ENCODE data around the gene PTPN23.
"Not testable (repeated sequence)": the region's sequence is repeated elsewhere in the genome, so short reads cannot be mapped to it uniquely, and the experiment has no call there.

Gene PTPN23, protein sequence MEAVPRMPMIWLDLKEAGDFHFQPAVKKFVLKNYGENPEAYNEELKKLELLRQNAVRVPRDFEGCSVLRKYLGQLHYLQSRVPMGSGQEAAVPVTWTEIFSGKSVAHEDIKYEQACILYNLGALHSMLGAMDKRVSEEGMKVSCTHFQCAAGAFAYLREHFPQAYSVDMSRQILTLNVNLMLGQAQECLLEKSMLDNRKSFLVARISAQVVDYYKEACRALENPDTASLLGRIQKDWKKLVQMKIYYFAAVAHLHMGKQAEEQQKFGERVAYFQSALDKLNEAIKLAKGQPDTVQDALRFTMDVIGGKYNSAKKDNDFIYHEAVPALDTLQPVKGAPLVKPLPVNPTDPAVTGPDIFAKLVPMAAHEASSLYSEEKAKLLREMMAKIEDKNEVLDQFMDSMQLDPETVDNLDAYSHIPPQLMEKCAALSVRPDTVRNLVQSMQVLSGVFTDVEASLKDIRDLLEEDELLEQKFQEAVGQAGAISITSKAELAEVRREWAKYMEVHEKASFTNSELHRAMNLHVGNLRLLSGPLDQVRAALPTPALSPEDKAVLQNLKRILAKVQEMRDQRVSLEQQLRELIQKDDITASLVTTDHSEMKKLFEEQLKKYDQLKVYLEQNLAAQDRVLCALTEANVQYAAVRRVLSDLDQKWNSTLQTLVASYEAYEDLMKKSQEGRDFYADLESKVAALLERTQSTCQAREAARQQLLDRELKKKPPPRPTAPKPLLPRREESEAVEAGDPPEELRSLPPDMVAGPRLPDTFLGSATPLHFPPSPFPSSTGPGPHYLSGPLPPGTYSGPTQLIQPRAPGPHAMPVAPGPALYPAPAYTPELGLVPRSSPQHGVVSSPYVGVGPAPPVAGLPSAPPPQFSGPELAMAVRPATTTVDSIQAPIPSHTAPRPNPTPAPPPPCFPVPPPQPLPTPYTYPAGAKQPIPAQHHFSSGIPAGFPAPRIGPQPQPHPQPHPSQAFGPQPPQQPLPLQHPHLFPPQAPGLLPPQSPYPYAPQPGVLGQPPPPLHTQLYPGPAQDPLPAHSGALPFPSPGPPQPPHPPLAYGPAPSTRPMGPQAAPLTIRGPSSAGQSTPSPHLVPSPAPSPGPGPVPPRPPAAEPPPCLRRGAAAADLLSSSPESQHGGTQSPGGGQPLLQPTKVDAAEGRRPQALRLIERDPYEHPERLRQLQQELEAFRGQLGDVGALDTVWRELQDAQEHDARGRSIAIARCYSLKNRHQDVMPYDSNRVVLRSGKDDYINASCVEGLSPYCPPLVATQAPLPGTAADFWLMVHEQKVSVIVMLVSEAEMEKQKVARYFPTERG (N-terminal part only)

DNA sequence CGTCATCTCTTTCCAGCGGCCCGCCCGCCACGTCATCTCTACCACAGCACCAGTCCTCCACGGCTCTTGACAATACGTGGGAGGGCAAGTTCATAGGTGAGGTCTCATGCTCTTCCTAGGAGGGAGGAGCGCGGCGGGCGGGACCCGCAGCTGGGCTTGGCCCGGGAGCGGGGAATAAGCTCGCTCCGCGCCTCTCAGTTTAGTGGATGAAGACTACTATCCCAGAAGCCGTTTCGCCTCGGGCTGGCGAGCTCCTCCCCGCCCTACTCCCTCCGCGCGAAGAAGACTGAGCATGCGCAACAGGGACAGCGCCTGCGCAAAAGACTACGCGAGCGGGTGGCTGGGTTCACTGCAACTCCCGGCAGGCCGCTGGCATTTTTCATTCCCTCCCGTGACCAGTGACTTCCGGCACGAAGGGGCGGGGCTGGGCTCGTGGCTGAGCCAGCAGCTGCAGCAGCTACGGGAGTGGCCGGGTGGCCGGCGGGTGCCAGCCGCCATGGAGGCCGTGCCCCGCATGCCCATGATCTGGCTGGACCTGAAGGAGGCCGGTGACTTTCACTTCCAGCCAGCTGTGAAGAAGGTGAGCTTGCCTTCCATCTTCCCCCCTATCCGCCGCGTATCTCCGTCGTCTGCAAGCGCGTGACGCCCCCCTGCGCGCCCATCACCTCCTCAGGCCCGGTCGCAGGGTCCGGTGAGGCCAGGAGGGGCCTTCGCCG lies at the start of gene PTPN23:
Gene PTPN23 (plus strand): TSS at position 421 of the 716 bp plus-strand sequence. CDS start 76 bp downstream, at position 497.
- peak; percentile 96 for DNase-seq (ENCODE audit: low read depth, low spot score)

DNA sequence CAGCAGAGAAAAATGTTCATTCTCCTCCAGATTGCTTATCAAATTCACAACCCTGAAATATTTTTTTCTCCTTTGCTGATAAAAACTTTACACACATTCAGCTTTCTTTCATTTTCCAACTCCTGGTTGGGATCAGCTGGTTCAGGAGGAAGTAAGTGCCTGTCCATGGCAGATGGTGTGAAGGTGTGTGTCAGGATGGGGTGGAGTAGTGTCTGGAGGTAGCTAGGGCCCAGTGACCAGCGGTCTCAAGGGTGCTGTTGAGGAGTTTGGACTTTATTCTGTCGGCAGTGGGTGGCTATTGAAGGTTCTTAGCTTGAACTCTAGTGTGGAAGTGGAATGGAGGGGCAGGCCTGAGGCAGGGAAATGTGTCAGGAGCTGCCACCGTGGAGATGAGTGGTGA lies 46.9 kb upstream of the PTPN23 start:
- DNase-seq (ENCODE audit: low read depth, low spot score): no peak

DNA sequence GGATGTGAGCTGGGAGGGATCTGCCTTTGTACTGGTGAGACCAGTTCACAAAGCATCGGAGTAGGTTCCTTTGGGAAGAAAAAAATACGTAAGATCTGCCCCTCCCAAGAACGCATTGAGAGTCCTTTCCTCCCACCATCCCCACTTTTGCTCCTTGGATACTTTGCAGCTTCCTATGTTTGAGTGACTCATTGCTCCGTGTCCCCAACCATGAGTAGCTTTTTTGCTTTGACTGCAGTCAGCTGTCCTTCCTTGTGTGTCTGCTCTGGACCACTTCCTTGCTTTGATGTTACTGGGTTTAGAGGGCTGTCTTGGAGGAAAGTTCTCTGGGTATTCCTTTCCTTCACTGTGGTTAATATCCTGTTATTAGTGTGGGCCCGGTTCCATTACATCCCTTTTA lies 43.2 kb upstream of the PTPN23 start:
- DNase-seq (ENCODE audit: low read depth, low spot score): no peak

DNA sequence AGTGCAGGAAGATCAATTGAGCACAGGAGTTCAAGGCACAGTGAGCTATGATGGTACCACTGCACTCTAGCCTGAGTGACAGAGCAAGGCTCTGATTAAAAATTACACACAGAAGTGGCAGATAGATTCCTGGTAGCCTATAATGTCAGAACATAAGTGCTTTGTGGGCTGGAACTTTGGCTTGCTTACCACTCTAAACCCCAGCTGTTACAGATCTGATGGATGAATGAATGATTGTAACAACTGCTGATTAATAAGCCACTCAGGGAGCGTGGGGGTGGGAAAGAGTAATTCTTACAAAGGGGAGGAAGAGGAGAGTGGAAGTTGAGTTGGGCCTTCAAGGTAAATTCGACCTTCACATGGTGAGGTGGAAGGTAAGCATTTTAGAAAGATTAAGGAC lies 40.9 kb upstream of the PTPN23 start:
- DNase-seq (ENCODE audit: low read depth, low spot score): no peak

DNA sequence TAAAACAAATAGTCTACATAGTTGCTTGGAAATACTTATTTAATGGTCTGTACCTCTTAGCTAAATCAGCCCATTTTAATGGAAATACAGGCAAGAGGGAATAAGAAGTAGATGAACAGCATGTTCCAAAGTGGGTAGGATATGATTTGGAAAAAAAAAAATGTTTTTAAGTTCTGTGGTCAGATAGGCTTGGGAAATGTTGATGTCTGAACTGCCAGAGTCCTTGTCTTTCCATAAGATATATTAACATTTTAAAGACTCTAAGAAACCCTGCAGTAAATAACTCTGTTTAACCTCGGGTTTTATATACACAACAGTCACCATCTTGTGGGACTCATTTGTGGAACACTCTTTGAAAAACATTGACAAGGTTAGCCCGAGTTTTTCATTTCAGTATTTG lies 40.0 kb upstream of the PTPN23 start:
- no peak for DNase-seq (ENCODE audit: low read depth, low spot score)

DNA sequence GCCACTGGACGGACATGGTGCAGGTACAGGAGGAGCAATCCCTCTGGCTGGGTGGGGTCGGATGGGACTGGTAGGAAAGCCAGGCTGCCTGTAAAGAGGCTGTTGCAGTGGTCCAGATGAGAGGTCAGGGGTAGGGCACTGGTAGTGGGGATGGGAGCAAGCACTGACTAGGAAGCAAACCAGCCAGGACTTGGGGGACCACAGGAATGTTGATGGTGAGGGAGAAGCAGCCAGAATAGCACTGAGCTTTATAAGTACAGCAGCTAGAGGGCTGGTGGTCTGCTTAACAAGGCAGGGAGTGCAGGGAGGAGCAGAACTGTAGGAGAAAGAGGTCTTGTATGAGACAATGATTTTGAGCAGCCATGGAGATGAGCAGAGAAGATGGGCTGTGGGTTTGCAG lies 38.7 kb upstream of the PTPN23 start:
- no peak for DNase-seq (ENCODE audit: low read depth, low spot score)

DNA sequence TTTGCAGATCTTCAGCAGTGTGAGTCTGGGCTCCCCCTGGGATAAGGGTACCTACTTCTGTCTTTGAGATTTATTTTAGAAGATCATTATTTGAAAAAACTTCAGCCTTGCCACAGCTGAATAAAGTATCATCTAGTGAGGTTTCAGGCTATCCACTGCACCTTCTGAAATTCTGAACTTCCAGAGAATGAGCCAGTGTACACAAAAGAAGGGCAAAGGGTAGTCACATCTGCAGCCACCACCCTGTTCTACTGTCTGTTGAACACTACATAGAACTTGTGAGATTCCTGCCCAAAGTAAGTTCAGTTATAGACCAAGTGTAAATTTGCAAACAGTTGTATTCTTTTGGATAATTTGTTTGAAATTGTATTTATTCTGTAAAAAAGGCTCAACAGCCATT lies 38.0 kb upstream of the PTPN23 start:
- no peak for DNase-seq (ENCODE audit: low read depth, low spot score)

DNA sequence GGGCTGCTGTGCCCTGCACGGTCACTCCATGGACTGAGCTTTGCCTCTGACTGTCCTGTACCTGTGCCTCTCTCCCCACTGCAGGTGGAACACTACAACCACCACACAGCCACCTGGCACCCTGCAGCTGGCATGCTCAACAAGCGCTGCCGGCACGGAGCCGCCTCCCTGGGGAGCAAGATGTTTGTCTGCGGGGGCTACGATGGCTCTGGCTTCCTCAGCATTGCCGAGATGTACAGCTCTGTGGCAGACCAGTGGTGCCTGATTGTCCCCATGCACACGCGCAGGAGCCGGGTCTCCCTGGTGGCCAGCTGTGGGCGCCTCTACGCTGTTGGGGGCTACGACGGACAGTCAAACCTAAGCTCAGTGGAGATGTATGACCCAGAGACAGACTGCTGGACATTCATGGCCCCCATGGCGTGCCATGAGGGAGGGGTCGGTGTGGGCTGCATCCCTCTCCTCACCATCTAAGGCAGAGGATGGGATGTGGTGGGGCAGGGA lies 37.3 kb upstream of the PTPN23 start:
- no peak for DNase-seq (ENCODE audit: low read depth, low spot score)

DNA sequence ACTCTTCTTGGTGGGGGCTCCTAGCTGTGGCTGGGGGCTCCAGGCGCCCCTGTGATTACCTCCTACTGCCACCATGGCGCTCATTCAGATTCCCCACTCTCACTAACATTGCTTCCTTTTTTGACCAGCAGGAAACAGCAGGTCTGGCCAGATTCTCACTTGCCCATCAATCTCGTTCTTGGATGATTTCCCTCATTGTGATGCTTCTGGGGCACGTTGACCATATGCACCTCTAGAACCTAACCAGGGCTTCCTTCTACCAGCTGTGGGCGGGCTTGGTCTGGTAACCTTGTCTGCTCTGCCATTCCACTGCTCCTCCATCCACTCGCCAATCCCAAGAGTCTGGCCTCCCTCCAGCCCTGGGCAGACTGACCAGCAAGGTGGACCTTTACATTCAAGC lies 35.9 kb upstream of the PTPN23 start:
- no peak for DNase-seq (ENCODE audit: low read depth, low spot score)

DNA sequence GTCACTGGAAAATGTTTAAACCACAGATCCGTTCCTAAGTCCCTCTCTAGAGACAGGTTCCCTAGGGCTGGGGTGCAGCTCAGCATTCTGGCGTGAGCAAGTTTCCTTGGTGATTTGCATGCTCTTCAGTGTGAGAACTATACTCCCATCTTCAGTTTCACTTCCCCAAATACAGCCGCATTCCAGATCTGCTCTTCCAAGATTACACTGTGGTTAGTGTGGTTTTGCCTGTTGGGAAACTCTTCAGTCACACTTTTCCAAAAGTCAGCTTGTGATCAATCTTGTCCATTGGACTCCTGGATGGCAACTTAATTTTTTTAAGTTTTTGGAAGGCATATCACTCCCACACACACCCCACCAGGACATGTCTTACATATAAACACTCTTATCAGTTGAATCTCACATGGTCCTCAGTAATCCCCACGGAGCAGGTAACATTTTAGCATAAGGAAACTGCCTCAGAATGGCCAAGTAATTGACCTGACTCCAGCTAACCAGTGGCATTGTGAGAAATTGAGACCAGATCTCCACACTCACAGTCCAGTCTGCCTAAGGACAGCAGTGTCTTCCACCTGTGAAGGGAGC lies 33.5 kb upstream of the PTPN23 start:
- no peak for DNase-seq (ENCODE audit: low read depth, low spot score)

DNA sequence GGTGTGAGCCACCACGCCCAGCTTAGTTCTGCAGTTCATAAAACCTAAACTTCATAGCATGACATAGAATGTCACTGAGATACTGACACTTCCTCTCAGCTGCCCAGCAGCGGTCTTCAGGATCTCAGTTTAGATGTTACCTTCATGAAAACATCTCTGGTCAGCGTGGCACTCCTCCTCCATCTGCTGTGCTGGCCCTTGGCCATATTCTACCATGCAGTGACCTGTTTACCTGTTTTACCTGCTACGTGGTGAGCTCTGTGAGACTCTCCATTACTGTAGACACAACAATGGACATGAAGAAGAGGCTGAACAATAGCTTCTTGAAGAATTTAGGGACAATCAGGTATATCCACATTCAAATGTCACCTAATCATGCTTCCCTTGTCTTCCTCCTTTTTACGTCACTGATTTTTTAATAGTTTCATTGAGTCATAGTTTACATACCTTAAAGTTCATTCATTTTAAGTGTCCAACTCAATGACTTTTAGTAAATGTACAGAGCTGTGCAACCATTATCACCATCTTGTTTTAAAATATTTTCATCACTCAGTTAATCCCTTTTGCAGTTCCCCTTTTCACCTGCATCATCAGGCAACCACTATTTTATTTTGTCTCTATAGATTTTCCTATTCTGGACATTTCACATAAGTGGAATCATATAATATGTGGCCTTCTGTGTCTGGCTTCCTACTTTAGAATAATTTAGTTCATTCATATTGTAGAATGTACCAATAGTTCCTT lies 32.2 kb upstream of the PTPN23 start:
- DNase-seq (ENCODE audit: low read depth, low spot score): no peak

DNA sequence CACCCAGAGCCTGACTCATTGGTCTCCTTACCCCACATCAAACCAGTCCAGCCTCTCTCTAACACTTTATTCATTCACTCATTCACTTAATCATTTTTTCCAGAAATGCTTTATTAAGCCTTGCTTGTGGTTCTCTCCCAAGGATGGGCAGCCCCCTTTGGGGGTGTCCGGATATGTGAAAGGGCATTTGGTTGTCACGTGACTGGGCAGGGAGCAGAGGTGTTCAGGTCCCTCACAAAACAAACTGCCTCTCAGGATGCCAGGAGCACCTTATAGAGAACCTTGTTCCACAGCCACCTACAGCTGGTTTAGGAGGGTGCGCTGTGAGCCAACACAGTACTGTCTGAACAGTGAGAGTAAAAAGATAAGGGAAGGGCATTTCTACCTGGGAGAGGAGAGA lies 25.8 kb upstream of the PTPN23 start:
- DNase-seq (ENCODE audit: low read depth, low spot score): no peak

DNA sequence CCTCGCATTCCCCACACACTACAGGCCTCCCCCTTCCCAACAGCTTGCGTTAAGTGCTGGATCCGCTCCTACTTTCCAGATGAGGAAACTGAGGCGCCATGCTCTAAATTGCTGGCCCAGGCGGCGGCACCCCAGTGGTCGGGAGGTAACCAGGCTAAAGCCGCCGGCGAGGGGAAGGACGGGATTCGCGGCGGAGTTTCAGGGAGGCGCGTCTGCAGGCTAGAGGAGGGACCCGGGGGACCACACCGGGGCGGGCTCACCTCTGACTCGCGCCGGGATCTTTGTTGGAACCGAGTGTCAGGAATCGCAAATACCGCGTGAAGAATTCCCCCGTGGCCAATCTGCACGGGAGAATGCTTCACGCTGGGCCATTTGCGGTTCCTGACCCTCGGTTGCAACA lies 24.6 kb upstream of the PTPN23 start:
- no peak for DNase-seq (ENCODE audit: low read depth, low spot score)

DNA sequence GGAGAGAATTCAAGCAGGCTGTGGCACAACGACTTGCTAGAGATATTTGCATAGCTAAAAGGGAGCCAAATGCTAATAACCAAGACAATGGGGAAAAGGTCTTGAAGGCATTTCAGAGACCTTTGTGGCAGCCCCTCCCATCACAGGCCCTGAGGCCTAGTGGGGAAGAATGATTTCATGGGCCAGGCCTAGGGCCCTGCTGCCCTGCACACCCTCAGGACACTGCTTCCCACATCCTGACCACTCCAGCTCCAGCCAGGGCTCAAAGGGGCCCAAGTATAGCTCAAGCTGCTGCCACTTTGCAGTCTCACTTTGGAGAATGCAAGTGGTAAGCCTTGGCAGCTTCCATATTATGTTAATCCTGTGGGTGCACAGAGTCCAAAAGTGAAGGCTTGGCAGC lies 21.5 kb upstream of the PTPN23 start:
- no peak for DNase-seq (ENCODE audit: low read depth, low spot score)

DNA sequence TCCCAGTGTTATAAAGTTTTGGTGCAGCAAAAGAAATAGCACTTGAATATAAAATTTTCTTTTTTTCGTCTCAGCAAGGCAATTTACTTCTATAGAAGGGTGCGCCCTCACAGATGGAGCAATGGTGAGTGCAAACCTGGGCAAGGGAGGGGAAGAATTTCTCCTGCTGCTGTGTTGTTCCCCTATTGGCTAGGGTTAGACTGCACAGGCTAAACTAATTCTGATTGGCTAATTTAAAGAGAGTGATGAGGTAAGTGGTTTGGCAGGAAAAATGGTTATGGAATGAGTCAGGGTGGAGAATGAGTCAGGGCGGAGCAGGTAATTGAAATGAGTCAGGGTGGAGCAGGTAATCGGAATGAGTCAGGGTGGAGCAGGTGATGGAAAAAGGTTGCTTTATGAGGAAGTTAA lies 20.7 kb upstream of the PTPN23 start:
- DNase-seq (ENCODE audit: low read depth, low spot score): not testable (repeated sequence)

DNA sequence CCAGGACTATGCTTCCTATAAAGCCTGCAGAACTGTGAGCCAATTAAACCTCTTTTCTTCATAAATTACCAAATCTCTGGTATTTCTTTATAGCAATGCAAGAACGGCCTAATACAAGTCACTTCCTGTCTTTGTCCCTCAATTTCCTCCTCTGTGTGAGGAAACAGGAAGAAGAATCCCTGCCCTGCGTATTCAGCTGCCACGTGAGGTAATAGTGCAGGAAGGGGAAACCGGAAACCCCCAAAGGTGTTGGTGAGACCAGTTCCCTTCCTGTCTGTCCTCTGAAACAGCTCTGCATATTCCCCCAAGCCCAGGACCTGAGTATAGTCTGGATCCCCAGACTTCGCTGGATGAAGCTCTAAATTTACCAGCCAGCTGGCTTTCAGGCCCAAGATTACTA lies 18.1 kb upstream of the PTPN23 start:
- no peak for DNase-seq (ENCODE audit: low read depth, low spot score)

DNA sequence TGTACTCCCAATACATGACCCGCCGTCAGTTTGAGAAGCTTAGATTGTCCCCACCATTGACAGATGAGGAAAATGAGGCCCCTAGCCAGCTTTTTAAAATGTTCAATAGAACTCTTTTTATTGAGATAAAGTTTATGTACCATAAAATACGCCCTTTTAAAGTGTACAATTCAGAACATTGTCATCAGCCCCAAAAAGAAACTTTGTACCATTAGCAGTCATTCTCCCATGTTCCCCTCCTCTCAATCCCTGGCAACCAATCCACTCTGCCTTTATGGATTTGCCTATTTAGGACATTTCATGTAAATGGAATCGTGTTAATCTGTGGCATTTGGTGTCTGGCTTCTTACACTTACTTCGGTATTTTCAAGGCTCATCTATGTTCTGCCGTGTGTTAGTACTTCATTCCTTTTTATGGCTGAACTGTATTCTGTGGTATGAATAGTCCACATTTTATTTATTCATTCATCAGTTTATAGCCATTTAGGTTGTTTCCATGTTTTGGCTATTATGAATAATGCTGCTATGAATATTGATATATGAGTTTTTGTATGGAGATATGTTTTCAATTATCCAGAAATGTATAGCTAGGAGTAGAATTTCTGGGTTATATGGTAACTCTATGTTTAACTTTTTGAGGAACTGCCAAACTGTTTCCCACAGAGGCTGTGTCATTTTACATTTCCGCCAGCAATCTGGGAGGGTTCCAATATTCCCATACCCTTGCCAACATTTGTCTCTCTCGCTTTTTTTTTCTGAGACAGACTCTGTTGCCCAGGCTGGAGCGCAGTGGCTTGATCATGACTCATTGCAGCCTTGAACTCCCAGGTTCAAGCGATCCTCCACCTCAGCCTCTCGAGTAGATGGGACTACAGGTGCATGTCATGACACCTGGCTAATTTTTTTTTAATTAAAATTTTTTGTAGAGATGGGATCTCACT lies 15.3 kb upstream of the PTPN23 start:
- DNase-seq (ENCODE audit: low read depth, low spot score): no peak

DNA sequence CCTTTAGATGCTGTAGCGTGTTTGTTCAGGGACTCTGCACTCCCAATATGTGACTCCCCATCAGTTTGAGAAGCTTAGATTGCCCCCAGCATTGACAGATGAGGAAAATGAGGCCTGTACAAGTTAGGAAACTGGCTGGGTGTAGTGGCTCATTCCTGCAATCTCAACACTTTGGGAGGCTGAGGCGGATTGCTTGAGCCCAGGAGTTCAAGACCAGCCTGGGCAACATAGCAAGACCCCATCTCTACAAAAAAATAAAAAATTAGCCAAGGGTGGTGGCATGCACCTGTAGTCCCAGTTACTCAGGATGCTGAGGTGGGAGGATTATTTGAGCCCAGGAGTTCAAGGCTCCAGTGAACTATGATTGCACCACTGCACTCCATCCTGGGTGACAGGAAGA lies 14.0 kb upstream of the PTPN23 start:
- no peak for DNase-seq (ENCODE audit: low read depth, low spot score)

DNA sequence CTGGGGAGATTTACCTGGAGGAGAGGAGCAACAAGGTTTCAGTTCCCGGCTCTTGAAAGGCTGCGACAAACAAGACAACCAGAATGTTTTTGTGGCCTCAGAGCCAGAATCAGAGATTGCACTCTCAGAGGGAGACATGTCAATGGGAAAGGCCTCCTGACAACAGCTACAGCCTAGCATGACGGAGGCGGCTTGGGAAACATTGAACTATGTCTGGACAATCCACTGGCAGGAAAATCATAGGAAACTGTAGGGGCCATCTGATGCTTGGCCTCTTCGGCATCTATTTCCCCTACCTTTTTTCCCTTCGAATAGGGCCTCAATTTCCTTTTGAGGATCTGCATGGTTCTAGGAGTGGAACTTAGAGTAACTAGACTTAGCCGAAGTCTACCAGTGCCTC lies 13.2 kb upstream of the PTPN23 start:
- no peak for DNase-seq (ENCODE audit: low read depth, low spot score)
